GM13977 (cell line): ENCODE measurements around the gene IL1F10.

Experiments used
- DNase-seq: peaks from one replicate; pipeline ENCODE4 v3.0.0; 2012; ENCODE audit warnings: low spot score
- CTCF ChIP-seq: IDR thresholded peaks from 2 replicates; pipeline ENCODE4 v1.5.1; 2012; ENCODE audit warnings: mild to moderate bottlenecking, control low read depth; ENCODE audit not compliant: insufficient read depth; ENCODE audit errors: extremely low read depth, missing control alignments
- in situ Hi-C: fragments of 300-500 bp; cut with MboI; formaldehyde crosslinking; loops from one replicate; pipeline ENCODE4 v1.12.0; 2022; ENCODE audit warnings: low sequenced_read_pairs, low pct_unique_long_range_greater_than_20kb, mixed read lengths, inconsistent platforms; ENCODE audit not compliant: unreplicated experiment

IL1F10 gene

GRCh38 chr2:113112441-113112840 lies 44.7 kb downstream of the IL1F10 start:
- DNase-seq = no peak
- in situ Hi-C loops = no loop called here
- no peak for TF ChIP-seq CTCF

GRCh38 chr2:113112871-113113270 lies 45.1 kb downstream of the IL1F10 start:
- in situ Hi-C loops = no loop called here
- DNase-seq = no peak
- TF ChIP-seq CTCF = no peak

GRCh38 chr2:113113807-113114206 lies 46.0 kb downstream of the IL1F10 start:
- in situ Hi-C loops = no loop called here
- DNase-seq = no peak

GRCh38 chr2:113114224-113114945 lies 46.6 kb downstream of the IL1F10 start:
- no peak for TF ChIP-seq CTCF
- DNase-seq = no peak
- in situ Hi-C loops = no loop called here

More at GRCh38 chr2:113113807-113114206, 46.0 kb downstream of the IL1F10 start:
- no peak for TF ChIP-seq CTCF

GRCh38 chr2:113114996-113115395 lies 47.2 kb downstream of the IL1F10 start:
- no peak for TF ChIP-seq CTCF
- in situ Hi-C loops = no loop called here
- DNase-seq = no peak

GRCh38 chr2:113116100-113116958 lies 48.6 kb downstream of the IL1F10 start:
- no peak for DNase-seq
- in situ Hi-C loops = no loop called here
- no peak for TF ChIP-seq CTCF
